OCI-LY7 (cell line): ENCODE results near the gene GJA5. TPM values are rescaled to one million over a fixed set of nuclear protein-coding genes. Genes with fewer than 3 reads are reported as not detected.

Experiments used
- BruUV-seq: library from RNA; stranded (reverse); fragments of 400-500 nt; replicated peaks from 2 replicates; lab custom pipeline; 2021; lab: Mats Ljungman, UMichigan
- CTCF ChIA-PET: fragments of 300-600 bp; sonication (Branson Sonifier 250); formaldehyde crosslinking; loops from one replicate; lab custom pipeline; 2022; ENCODE audit warnings: antibody characterized with exemption; ENCODE audit not compliant: unreplicated experiment; lab: Charles Lee
- POLR2A ChIA-PET: fragments of 300-600 bp; sonication (Branson Sonifier 250); formaldehyde crosslinking; loops from one replicate; lab custom pipeline; 2022; ENCODE audit warnings: antibody characterized with exemption; lab: Charles Lee
- DNase-seq: peaks from one replicate; pipeline ENCODE4 v3.0.0-alpha.2; 2015; ENCODE audit warnings: low spot score
- H2AFZ ChIP-seq: fragments of 200-600 bp; sonication (generic), shearing (Covaris generic); 2 replicates; pipeline ENCODE4 v1.6.1; 2014; ENCODE audit warnings: mild to moderate bottlenecking, antibody characterized with exemption, low read length, moderate library complexity
- H3K27ac ChIP-seq: fragments of 200-600 bp; sonication (generic); 2 replicates; pipeline ENCODE4 v1.5.1; 2014; ENCODE audit warnings: mixed run types, low read depth, mild to moderate bottlenecking, moderate library complexity, low read length, inconsistent platforms; ENCODE audit not compliant: poor library complexity, severe bottlenecking
- H3K36me3 ChIP-seq: fragments of 200-600 bp; sonication (generic); 2 replicates; pipeline ENCODE4 v1.6.1; 2014; ENCODE audit warnings: mild to moderate bottlenecking, antibody characterized with exemption, low read length, moderate library complexity, mixed read lengths; ENCODE audit not compliant: insufficient read depth
- H3K4me1 ChIP-seq: fragments of 200-600 bp; sonication (generic); 2 replicates; pipeline ENCODE4 v1.5.1; 2014; ENCODE audit warnings: mild to moderate bottlenecking, low read length; ENCODE audit not compliant: insufficient read depth, poor library complexity, severe bottlenecking
- H3K4me2 ChIP-seq: fragments of 200-600 bp; sonication (generic); 2 replicates; pipeline ENCODE4 v1.6.1; 2014; ENCODE audit warnings: mild to moderate bottlenecking, low read length
- H3K4me3 ChIP-seq: fragments of 200-600 bp; sonication (generic); 2 replicates; pipeline ENCODE4 v1.5.1; 2014; ENCODE audit warnings: mild to moderate bottlenecking, low read depth, low read length; ENCODE audit not compliant: poor library complexity, severe bottlenecking
- H3K79me2 ChIP-seq: fragments of 200-600 bp; sonication (generic); 2 replicates; pipeline ENCODE4 v1.6.1; 2016; ENCODE audit warnings: low read depth, mild to moderate bottlenecking, low read length, moderate library complexity, mixed read lengths; ENCODE audit not compliant: insufficient read depth
- H3K9me2 ChIP-seq: fragments of 200-600 bp; sonication (generic); 2 replicates; pipeline ENCODE4 v1.6.1; 2016; ENCODE audit warnings: mild to moderate bottlenecking, low read length, mixed read lengths; ENCODE audit not compliant: insufficient read depth
- H3K9me3 ChIP-seq: fragments of 200-600 bp; sonication (generic); 2 replicates; pipeline ENCODE4 v1.6.1; 2014; ENCODE audit warnings: mild to moderate bottlenecking, mixed run types, low read length, mixed read lengths
- H4K20me1 ChIP-seq: fragments of 200-600 bp; sonication (generic); 2 replicates; pipeline ENCODE4 v1.6.1; 2014; ENCODE audit warnings: mild to moderate bottlenecking, antibody characterized with exemption, low read length, moderate library complexity, mixed read lengths; ENCODE audit not compliant: insufficient read depth
- CTCF ChIP-seq: fragments of 200-600 bp; sonication (generic); conservative IDR thresholded peaks from 2 replicates; pipeline ENCODE4 v1.5.1; 2014; ENCODE audit warnings: mild to moderate bottlenecking, antibody characterized with exemption, low read length, moderate library complexity, mixed read lengths
- EZH2phosphoT487 ChIP-seq: fragments of 200-600 bp; sonication (generic); IDR thresholded peaks from 2 replicates; pipeline ENCODE4 v1.6.1; 2018; ENCODE audit warnings: low read depth, borderline replicate concordance, mild to moderate bottlenecking, mixed run types, antibody characterized with exemption, low read length, moderate library complexity, mixed read lengths
- intact Hi-C: fragments of 100-400 bp; cut with micrococcal nuclease; formaldehyde crosslinking; loops from one replicate; pipeline ENCODE4 v1.10.0; 2022; ENCODE audit not compliant: unreplicated experiment
- total RNA-seq, 2 experiments: library from RNA; depleted of rRNA in 1 of 2; stranded (reverse); fragments of >200 nt in 1 of 2; shearing (Covaris generic) in 1 of 2; gene quantifications; 2 replicates each; pipeline ENCODE4 v1.2.3, GENCODE V29; 2014 to 2022

The GJA5 gene
- total RNA-seq, 2 experiments from 2014 or later = not detected

DNA sequence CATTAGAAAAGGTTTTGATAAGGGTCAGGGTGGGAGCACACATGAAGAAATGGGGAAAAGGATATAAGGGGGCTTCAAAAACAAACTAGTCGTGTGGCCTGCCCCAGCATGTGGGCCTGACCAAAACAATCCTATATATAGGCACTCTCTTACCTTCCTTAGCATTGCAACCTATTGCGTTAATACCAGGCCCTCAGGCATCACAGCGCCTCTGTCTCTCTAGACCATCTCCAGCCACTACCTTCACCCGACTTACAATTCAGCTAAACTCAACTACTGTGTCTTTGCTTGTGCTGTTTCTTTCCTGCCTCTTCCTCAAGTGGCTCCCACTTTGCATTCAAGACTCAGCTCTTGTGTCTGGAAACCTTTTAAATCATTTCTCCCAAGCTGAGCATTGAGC is 47.0 kb upstream of the GJA5 start:
- Histone ChIP-seq H4K20me1 (no peaks in the 10 kb centered on the region), H3K4me2 (no peak overlapping the region), H3K4me3 (no peak overlapping the region), H3K27ac (no peak overlapping the region), H3K79me2 (no peaks in the 10 kb centered on the region), H3K9me3 (no peaks in the 10 kb centered on the region), H3K9me2 (no peaks in the 10 kb centered on the region), H3K4me1 (no peaks in the 10 kb centered on the region), H2AFZ (no peak overlapping the region), H3K36me3 (no peaks in the 10 kb centered on the region)
- DNase-seq = no peak
- ChIA-PET CTCF (no interaction called here), POLR2A (no interaction called here)
- TF ChIP-seq CTCF (no peak), EZH2phosphoT487 (no peak)
- intact Hi-C loops = no loop called here
- no TSS peak for BruUV-seq

- no peaks in the 10 kb centered on the region for H3K79me2 ChIP-seq
- no peak overlapping the region for H3K4me2 ChIP-seq
- ChIA-PET CTCF (no interaction called here), POLR2A (no interaction called here)
- H3K4me1 ChIP-seq = no peaks in the 10 kb centered on the region
- H3K27ac ChIP-seq = no peak overlapping the region
- TF ChIP-seq EZH2phosphoT487 = no peak
- no peak for TF ChIP-seq CTCF
- no peaks in the 10 kb centered on the region for H3K36me3 ChIP-seq
- H3K4me3 ChIP-seq = no peak overlapping the region
- no TSS peak for BruUV-seq
- no peaks in the 10 kb centered on the region for H3K9me3 ChIP-seq
- H2AFZ ChIP-seq = no peak overlapping the region
- no peak for DNase-seq
- intact Hi-C loops = no loop called here
- no peaks in the 10 kb centered on the region for H3K9me2 ChIP-seq
- no peaks in the 10 kb centered on the region for H4K20me1 ChIP-seq
These were observed 44.7 kb upstream of the GJA5 start for GRCh38 chr1:147804942-147805723.

- CTCF ChIA-PET = no interaction called here
- TF ChIP-seq CTCF (no peak), EZH2phosphoT487 (no peak)
- POLR2A ChIA-PET = no interaction called here
- Histone ChIP-seq H3K4me3 (no peak overlapping the region), H3K9me3 (no peaks in the 10 kb centered on the region), H3K4me1 (no peaks in the 10 kb centered on the region), H3K4me2 (no peak overlapping the region), H3K79me2 (no peaks in the 10 kb centered on the region), H3K27ac (no peak overlapping the region), H4K20me1 (no peaks in the 10 kb centered on the region), H3K9me2 (no peaks in the 10 kb centered on the region), H3K36me3 (no peaks in the 10 kb centered on the region), H2AFZ (no peak overlapping the region)
- no TSS peak for BruUV-seq
- intact Hi-C loops = no loop called here
- DNase-seq = no peak
These were observed 40.4 kb upstream of the GJA5 start for GRCh38 chr1:147800804-147801203.
